HUES64 (cell line): ENCODE results near the gene XPA. TPM values are rescaled to one million over a fixed set of nuclear protein-coding genes. Genes with fewer than 3 reads are reported as not detected.
A peak's percentile ranks its signal among the peaks of the same experiment; 100 is the strongest.
"Not testable (repeated sequence)": the region's sequence is repeated elsewhere in the genome, so short reads cannot be mapped to it uniquely, and the experiment has no call there.

Experiments used
- H3K27ac ChIP-seq: 2 replicates; pipeline ENCODE4 v1.7.0; 2013; ENCODE audit warnings: low read depth, low read length, inconsistent platforms
- H3K27me3 ChIP-seq: 2 replicates; pipeline ENCODE4 v1.6.1; 2013; ENCODE audit warnings: mild to moderate bottlenecking, low read length; ENCODE audit not compliant: insufficient read depth
- H3K36me3 ChIP-seq: 2 replicates; pipeline ENCODE4 v1.6.1; 2013; ENCODE audit warnings: mild to moderate bottlenecking, low read length; ENCODE audit not compliant: insufficient read depth
- H3K4me1 ChIP-seq: 2 replicates; pipeline ENCODE4 v1.6.1; 2013; ENCODE audit warnings: mild to moderate bottlenecking, low read length, moderate library complexity; ENCODE audit not compliant: insufficient read depth
- H3K4me3 ChIP-seq: 2 replicates; pipeline ENCODE4 v1.5.1; 2013; ENCODE audit warnings: mild to moderate bottlenecking, low read length, moderate library complexity
- H3K9ac ChIP-seq: 2 replicates; pipeline ENCODE4 v1.6.1; 2013; ENCODE audit warnings: mild to moderate bottlenecking, low read depth, low read length
- H3K9me3 ChIP-seq: 2 replicates; pipeline ENCODE4 v1.6.1; 2013; ENCODE audit warnings: low read depth, low read length; ENCODE audit not compliant: insufficient read depth
- WGBS: fragments of 150-250, 120-280 bp; methylation state at CpG from one replicate; pipeline ENCODE4 v1.1.7; 2013; ENCODE audit warnings: missing lambda C conversion rate; 5-methylcytosine and 5-hydroxymethylcytosine counted together
- polyA plus RNA-seq, 2 experiments: library from polyadenylated mRNA; stranded (reverse); fragments of 50-300 nt; gene quantifications; one replicate each; pipeline ENCODE4 v1.2.3, GENCODE V29; 2013

Gene XPA
- 4.3 TPM for polyA plus RNA-seq (2013, experiment 1 of 2)
- 6.7 TPM for polyA plus RNA-seq (2013, experiment 2 of 2)

GRCh38 chr9:97696803-97697601 lies at the start of gene XPA:
XPA (minus strand) TSS chr9:97697340; CDS start chr9:97697292, 48 bp downstream.
- Histone ChIP-seq H3K4me3 (peak within 1 kb of the TSS; percentile 92), H3K27me3 (peaks cover 41% of the 10 kb centered on the region), H3K36me3 (no peaks in the 10 kb centered on the region), H3K4me1 (peaks cover 13% of the 10 kb centered on the region), H3K9ac (peak within 1 kb of the TSS; percentile 83), H3K27ac (peak within 1 kb of the TSS; percentile 58; the same call in 1 of the 2 replicates), H3K9me3 (no peaks in the 10 kb centered on the region)
- under 1% methylated on average over 82 of the region's 82 CpGs for WGBS

- Histone ChIP-seq H3K9me3 (no peaks in the 10 kb centered on the region; the same call in 1 of the 2 replicates), H3K4me3 (no peak overlapping the region), H3K9ac (no peak overlapping the region), H3K27me3 (peaks cover 51% of the 10 kb centered on the region), H3K36me3 (no peaks in the 10 kb centered on the region), H3K27ac (no peak overlapping the region), H3K4me1 (peaks cover 10% of the 10 kb centered on the region; the same call in 1 of the 2 replicates)
- whole genome bisulfite sequencing: 60% methylated on average over 7 of the region's 7 CpGs
Observed at GRCh38 chr9:97744710-97745708, 47.9 kb upstream of the XPA start.

- WGBS: 77% methylated on average over 7 of the region's 7 CpGs
- H3K27me3 ChIP-seq: peaks cover 61% of the 10 kb centered on the region
- not testable (repeated sequence) for H3K27ac ChIP-seq, H3K9me3 ChIP-seq, H3K4me3 ChIP-seq, H3K36me3 ChIP-seq, H3K4me1 ChIP-seq, H3K9ac ChIP-seq
Observed at GRCh38 chr9:97744025-97744424, 46.9 kb upstream of the XPA start.

GRCh38 chr9:97742545-97742944 lies 45.4 kb upstream of the XPA start:
- H3K27me3 ChIP-seq: peaks cover 63% of the 10 kb centered on the region
- no peaks in the 10 kb centered on the region for H3K36me3 ChIP-seq
- 0 out of 2 replicates have a peak, but pooled peaks cover 10% of the 10 kb centered on the region for H3K4me1 ChIP-seq
- H3K9ac ChIP-seq: no peak overlapping the region
- 97% methylated on average over 10 of the region's 10 CpGs for WGBS
- H3K4me3 ChIP-seq: no peak overlapping the region
- no peaks in the 10 kb centered on the region; the same call in 1 of the 2 replicates for H3K9me3 ChIP-seq
- H3K27ac ChIP-seq: no peak overlapping the region

GRCh38 chr9:97741947-97742346 lies 44.8 kb upstream of the XPA start:
- Histone ChIP-seq H3K36me3 (no peaks in the 10 kb centered on the region), H3K27me3 (peaks cover 64% of the 10 kb centered on the region), H3K9ac (no peak overlapping the region), H3K4me3 (no peak overlapping the region), H3K9me3 (no peaks in the 10 kb centered on the region; the same call in 1 of the 2 replicates), H3K27ac (no peak overlapping the region), H3K4me1 (0 out of 2 replicates have a peak, but pooled peaks cover 4% of the 10 kb centered on the region)
- 93% methylated on average over 6 of the region's 6 CpGs for WGBS

GRCh38 chr9:97740848-97741821 lies 44.0 kb upstream of the XPA start:
- Histone ChIP-seq H3K27me3 (peaks cover 70% of the 10 kb centered on the region), H3K4me3 (peak overlapping the region; percentile 57), H3K9me3 (no peaks in the 10 kb centered on the region; the same call in 1 of the 2 replicates), H3K27ac (no peak overlapping the region), H3K9ac (peak overlapping the region; percentile 66), H3K4me1 (0 out of 2 replicates have a peak, but pooled peaks cover 4% of the 10 kb centered on the region), H3K36me3 (no peaks in the 10 kb centered on the region)
- WGBS: 3% methylated on average over 56 of the region's 56 CpGs

- Histone ChIP-seq H3K36me3 (no peaks in the 10 kb centered on the region), H3K4me1 (0 out of 2 replicates have a peak, but pooled peaks cover 4% of the 10 kb centered on the region), H3K9me3 (no peaks in the 10 kb centered on the region; the same call in 1 of the 2 replicates), H3K27ac (no peak overlapping the region), H3K4me3 (no peak overlapping the region), H3K9ac (no peak overlapping the region), H3K27me3 (peaks cover 47% of the 10 kb centered on the region)
- 68% methylated on average over 3 of the region's 3 CpGs for WGBS
Observed at GRCh38 chr9:97737429-97737828, 40.3 kb upstream of the XPA start.

- WGBS: 90% methylated on average over 7 of the region's 7 CpGs
- Histone ChIP-seq H3K27me3 (peaks cover 24% of the 10 kb centered on the region), H3K9ac (no peak overlapping the region), H3K36me3 (no peaks in the 10 kb centered on the region), H3K9me3 (no peaks in the 10 kb centered on the region), H3K27ac (no peak overlapping the region), H3K4me1 (no peaks in the 10 kb centered on the region), H3K4me3 (no peak overlapping the region)
Observed at GRCh38 chr9:97735070-97735600, 38.0 kb upstream of the XPA start.

- Histone ChIP-seq H3K9me3 (no peaks in the 10 kb centered on the region), H3K36me3 (no peaks in the 10 kb centered on the region), H3K4me3 (no peak overlapping the region), H3K27me3 (peaks cover 8% of the 10 kb centered on the region; the same call in 1 of the 2 replicates), H3K27ac (no peak overlapping the region), H3K9ac (no peak overlapping the region), H3K4me1 (no peaks in the 10 kb centered on the region)
- 91% methylated on average over 5 of the region's 5 CpGs for WGBS
Observed at GRCh38 chr9:97726716-97727115, 29.6 kb upstream of the XPA start.

GRCh38 chr9:97723819-97724218 lies 26.7 kb upstream of the XPA start:
- H3K27me3 ChIP-seq: peaks cover 8% of the 10 kb centered on the region; the same call in 1 of the 2 replicates
- 94% methylated on average over 2 of the region's 2 CpGs for WGBS
- H3K9ac ChIP-seq: no peak overlapping the region

More at GRCh38 chr9:97723819-97724218, 26.7 kb upstream of the XPA start:
- H3K27ac ChIP-seq: no peak overlapping the region
- no peaks in the 10 kb centered on the region for H3K36me3 ChIP-seq
- no peak overlapping the region for H3K4me3 ChIP-seq
- H3K9me3 ChIP-seq: no peaks in the 10 kb centered on the region; the same call in 1 of the 2 replicates
- H3K4me1 ChIP-seq: no peaks in the 10 kb centered on the region
